ENCODE data around the gene SIN3A. TPM values are rescaled to one million over a fixed set of nuclear protein-coding genes. Genes with fewer than 3 reads are reported as not detected.

SIN3A gene
- total and polyA plus RNA-seq, 2 of the 8 experiments (the other 6 are each of a cell fraction or from before 2014, with no cell fraction given): 69.5 to 109 TPM

GRCh38 chr15:75325922-75326321 is 125.6 kb downstream of the SIN3A start:
- no peak overlapping the region for H4K91ac ChIP-seq (replicated peaks; ENCODE audit: insufficient read length, low read length)
- no peaks in the 10 kb centered on the region for H4K20me1 ChIP-seq (replicated peaks in 1 of 2; ENCODE audit: control insufficient read depth in 1 of 2, insufficient read depth in 2 of 2, low read length in 2 of 2)
- no peak overlapping the region for H2BK120ac ChIP-seq (replicated peaks; ENCODE audit: low read depth, low read length)
- H3K79me2 ChIP-seq (ENCODE audit: control insufficient read depth in 1 of 2, insufficient read depth in 2 of 2, low read length in 2 of 2): no peaks in the 10 kb centered on the region
- H3K9me3 ChIP-seq (ENCODE audit: insufficient read depth in 2 of 2, low read depth in 1 of 2, low read length in 1 of 2): peaks cover 0 to 2% of the 10 kb centered on the region in 2 experiments; a peak in 1 of 4 replicates
- H3K27me3 ChIP-seq (replicated peaks in 1 of 4; ENCODE audit: control insufficient read depth in 3 of 4, extremely low read depth in 1 of 4, insufficient read depth in 3 of 4, low read length in 3 of 4): no peaks in the 10 kb centered on the region
- no peak overlapping the region for H3K18ac ChIP-seq (ENCODE audit: extremely low read depth, low read length)
- H3K4me3 ChIP-seq (ENCODE audit: extremely low read depth in 1 of 4, insufficient read depth in 2 of 4, low read depth in 3 of 4, low read length in 4 of 4): no peak overlapping the region
- no peak overlapping the region for H3K56ac ChIP-seq (replicated peaks; ENCODE audit: insufficient read length, low read depth, low read length)
- no peak overlapping the region for H2AFZ ChIP-seq (ENCODE audit: low read length)
- no peak overlapping the region for H3K14ac ChIP-seq (ENCODE audit: insufficient read length)
- no peak overlapping the region for H3K4ac ChIP-seq (replicated peaks; ENCODE audit: insufficient read length, low read depth, low read length)
- FAIRE-seq (no peak), DNase-seq (ENCODE audit: low read depth in 1 of 2, low spot score in 2 of 2) (no peak)
- POLR2A ChIA-PET (ENCODE audit: partially characterized antibody): no interaction called here
- 100% methylated on average over 4 of the region's 4 CpGs; no CpG with 5 or more reads in 1 of the 2 experiments for WGBS, 2 experiments (ENCODE audit: extremely low coverage in 1 of 2, insufficient coverage in 1 of 2, insufficient read length in 1 of 2, insufficient replicate concordance in 2 of 2, low coverage in 1 of 2, low lambda C conversion rate in 2 of 2, missing lambda C conversion rate in 1 of 2)
- H2AK5ac ChIP-seq (ENCODE audit: low read depth, low read length): no peak overlapping the region
- H2BK20ac ChIP-seq (ENCODE audit: low read length): no peak overlapping the region
- H3K27ac ChIP-seq (ENCODE audit: low read depth, low read length): no peak overlapping the region
- no peak overlapping the region for H2BK12ac ChIP-seq (ENCODE audit: low read depth, low read length)
- no peak overlapping the region for H4K5ac ChIP-seq (ENCODE audit: insufficient read length, low read depth, low read length)
- H3K36me3 ChIP-seq (ENCODE audit: control insufficient read depth in 2 of 4, insufficient read depth in 4 of 4, low read length in 3 of 4): no peaks in the 10 kb centered on the region
- no peak overlapping the region for H3K4me2 ChIP-seq (ENCODE audit: insufficient read depth in 1 of 2, low read depth in 2 of 2, low read length in 2 of 2)
- no peaks in the 10 kb centered on the region for H3K23me2 ChIP-seq (ENCODE audit: low read depth, low read length)
- H2BK5ac ChIP-seq (ENCODE audit: low read depth, low read length): no peak overlapping the region
- H3K23ac ChIP-seq (ENCODE audit: insufficient read length): no peak overlapping the region
- H4K8ac ChIP-seq (ENCODE audit: extremely low read depth, insufficient read depth, low read length): no peak overlapping the region
- no peaks in the 10 kb centered on the region for H3K4me1 ChIP-seq (replicated peaks in 1 of 4; ENCODE audit: control insufficient read depth in 3 of 4, insufficient read depth in 4 of 4, low read length in 3 of 4)
- no peaks in the 10 kb centered on the region for H3K79me1 ChIP-seq (ENCODE audit: low read depth, low read length)
- no peak overlapping the region for H3K9ac ChIP-seq (replicated peaks in 1 of 4; ENCODE audit: extremely low read depth in 1 of 4, low read depth in 3 of 4, low read length in 3 of 4)
- no peak overlapping the region for H2BK15ac ChIP-seq (ENCODE audit: low read length)
- CTCF ChIA-PET (ENCODE audit: partially characterized antibody): no interaction called here
- TF ChIP-seq SP4 (IDR thresholded peaks at IDR 0.05; ENCODE audit: low read length) (no peak), KDM4A (IDR thresholded peaks at IDR 0.05; ENCODE audit: low read depth, low read length, severe bottlenecking) (no peak), SRF (IDR thresholded peaks at IDR 0.05; ENCODE audit: low read depth, low read length) (no peak), CBX8 (IDR thresholded peaks at IDR 0.05; ENCODE audit: borderline replicate concordance, low read depth, low read length) (no peak), ATF2 (IDR thresholded peaks at IDR 0.05; ENCODE audit: low read length) (no peak), RAD21 (IDR thresholded peaks at IDR 0.05 in 1 of 2, conservative IDR thresholded peaks at IDR 0.05 in 1 of 2; ENCODE audit: low read depth in 2 of 2, low read length in 2 of 2) (no peak), KDM5A (IDR thresholded peaks at IDR 0.05; ENCODE audit: low read length) (no peak), POLR2AphosphoS5 (IDR thresholded peaks at IDR 0.05; ENCODE audit: low read depth, low read length) (no peak), ASH2L (IDR thresholded peaks at IDR 0.05; ENCODE audit: low read length) (no peak), CHD2 (IDR thresholded peaks at IDR 0.05; ENCODE audit: low read length) (no peak), ATF3 (IDR thresholded peaks at IDR 0.05; ENCODE audit: insufficient read depth, low read depth, low read length) (no peak)

Measured in H1 (cell line).